GM23248 (cell line): ENCODE data around the gene IQUB.

Experiments used
- EZH2 ChIP-seq: fragments of 200-600 bp; sonication (generic); IDR thresholded peaks from 2 replicates; pipeline ENCODE4 v1.6.1; 2018; ENCODE audit warnings: antibody characterized with exemption, mild to moderate bottlenecking; ENCODE audit not compliant: insufficient read depth, poor library complexity, severe bottlenecking
- EZH2phosphoT487 ChIP-seq: fragments of 200-600 bp; sonication (generic); IDR thresholded peaks from 2 replicates; pipeline ENCODE4 v1.6.1; 2018; ENCODE audit warnings: antibody characterized with exemption, moderate library complexity, mild to moderate bottlenecking, low read depth; ENCODE audit not compliant: insufficient read depth

- TF ChIP-seq EZH2: no peak
- TF ChIP-seq EZH2phosphoT487: no peak
Measured at GRCh38 chr7:123569352-123570010, 35.1 kb upstream of the IQUB start.
